ENCODE data around the gene PRKD1. TPM values are rescaled to one million over a fixed set of nuclear protein-coding genes. Genes with fewer than 3 reads are reported as not detected.
A peak's percentile ranks its signal among the peaks of the same experiment; 100 is the strongest.

PRKD1 gene
- total and polyA plus RNA-seq, 10 of the 15 experiments (the other 5 are each of a cell fraction or from before 2014, with no cell fraction given): 0.02 to 0.56 TPM; not detected in 8

GRCh38 chr14:29846339-29847055 is 81.2 kb downstream of the PRKD1 start (continued):
- no peak for TF ChIP-seq ZNF622 (IDR thresholded peaks at IDR 0.05)
- TF ChIP-seq RELA (IDR thresholded peaks at IDR 0.05; ENCODE audit: borderline replicate concordance, partially characterized antibody): no peak
- no peak for TF ChIP-seq HDAC2 (IDR thresholded peaks at IDR 0.05)
- TF ChIP-seq IKZF2 (IDR thresholded peaks at IDR 0.05): peak in 1 of 2 experiments; percentile 41; a peak in 1 of 4 replicates
- TF ChIP-seq SUZ12 (IDR thresholded peaks at IDR 0.05; ENCODE audit: unreplicated experiment): no peak
- TF ChIP-seq RFX5 (IDR thresholded peaks at IDR 0.05; ENCODE audit: low read depth, low read length): no peak
- no peak for TF ChIP-seq NKRF (conservative IDR thresholded peaks at IDR 0.05)
- TF ChIP-seq FOXM1 (IDR thresholded peaks at IDR 0.05; ENCODE audit: low read depth, low read length): no peak
- TF ChIP-seq NFIC (IDR thresholded peaks at IDR 0.05; ENCODE audit: low read depth, low read length): 0 out of 2 replicates have a peak, but pooled peaks have one; percentile 35
- no peak for TF ChIP-seq SREBF1 (IDR thresholded peaks at IDR 0.05; ENCODE audit: low read length)
- TF ChIP-seq ZSCAN29 (IDR thresholded peaks at IDR 0.05): no peak
- no peak for TF ChIP-seq HSF1 (IDR thresholded peaks at IDR 0.05; ENCODE audit: low read depth, low read length)
- TF ChIP-seq ZNF274 (IDR thresholded peaks at IDR 0.05; ENCODE audit: insufficient read depth, insufficient read length): no peak
- TF ChIP-seq POLR2AphosphoS5 (IDR thresholded peaks at IDR 0.05; ENCODE audit: low read length): no peak
- TF ChIP-seq STAT3 (IDR thresholded peaks at IDR 0.05; ENCODE audit: low read depth, low read length): no peak
- no peak for TF ChIP-seq JUND (IDR thresholded peaks at IDR 0.05; ENCODE audit: low read depth, low read length)
- no peak for TF ChIP-seq PAX8 (IDR thresholded peaks at IDR 0.05)
- TF ChIP-seq HDAC6 (IDR thresholded peaks at IDR 0.05; ENCODE audit: unreplicated experiment): no peak
- peak; percentile 49 for TF ChIP-seq ATF7 (IDR thresholded peaks at IDR 0.05; ENCODE audit: low read depth)
- no peak for TF ChIP-seq REST (IDR thresholded peaks at IDR 0.05; ENCODE audit: low read depth, low read length)
- TF ChIP-seq ETV6 (conservative IDR thresholded peaks at IDR 0.05 in 1 of 2, IDR thresholded peaks at IDR 0.05 in 1 of 2; ENCODE audit: borderline replicate concordance in 1 of 2, low read depth in 1 of 2): no peak
- TF ChIP-seq RELB (IDR thresholded peaks at IDR 0.05; ENCODE audit: low read depth): peak; percentile 35; the same call in 1 of the 2 replicates
- TF ChIP-seq TBL1XR1 (IDR thresholded peaks at IDR 0.05; ENCODE audit: low read depth, low read length): no peak
- TF ChIP-seq DPF2 (IDR thresholded peaks at IDR 0.05): no peak
